Tibial nerve (tissue), 4 donors: Measurements from ENCODE around the gene AGBL3. TPM values are rescaled to one million over a fixed set of nuclear protein-coding genes. Genes with fewer than 3 reads are reported as not detected.

Source experiments
- DNase-seq, 2 donors: peaks; one replicate each; pipeline ENCODE4 v3.0.0-alpha.2; 2019; ENCODE audit warnings: low spot score in 2 of 2
- H3K27ac ChIP-seq, 4 donors: fragments of 200-600 bp; sonication (generic) in 3 of 4; one replicate each; pipeline ENCODE4 v1.5.1; 2017 to 2019; ENCODE audit warnings: mild to moderate bottlenecking in 1 of 4
- H3K27me3 ChIP-seq, 2 donors: fragments of 200-600 bp; sonication (generic) in 1 of 2; one replicate each; pipeline versions ENCODE4 v1.5.1 to v1.6.0; 2017 to 2019
- H3K36me3 ChIP-seq, 3 donors: fragments of 200-600 bp; sonication (generic); one replicate each; pipeline ENCODE4 v1.5.1; 2018 to 2019
- H3K4me1 ChIP-seq, 4 donors: fragments of 200-600 bp; sonication (generic) in 3 of 4; one replicate each; pipeline ENCODE4 v1.5.1; 2017 to 2019
- H3K4me3 ChIP-seq, 4 donors: fragments of 200-600 bp; sonication (generic) in 3 of 4; one replicate each; pipeline ENCODE4 v1.5.1; 2017 to 2019; ENCODE audit warnings: mild to moderate bottlenecking in 1 of 4, moderate library complexity in 1 of 4
- H3K9me3 ChIP-seq, 4 donors: fragments of 200-600 bp; sonication (generic) in 3 of 4; one replicate each; pipeline ENCODE4 v1.5.1; 2017 to 2019
- CTCF ChIP-seq, 5 experiments: fragments of 200-600 bp in 3 of 5; fragments of 450-650 bp in 2 of 5; sonication (generic) in 3 of 5; IDR thresholded peaks; one replicate each; pipeline ENCODE4 v1.5.1; 2016 to 2019; ENCODE audit warnings: antibody characterized with exemption in 5 of 5, mild to moderate bottlenecking in 3 of 5, moderate library complexity in 2 of 5
- EP300 ChIP-seq, 2 donors: sonication (generic); formaldehyde crosslinking; IDR thresholded peaks; one replicate each; pipeline ENCODE4 v1.6.1; 2017; ENCODE audit warnings: antibody characterized with exemption in 2 of 2, mild to moderate bottlenecking in 1 of 2
- POLR2A ChIP-seq, 2 donors: fragments of 450-650 bp; IDR thresholded peaks; one replicate each; pipeline ENCODE4 v1.6.1; 2017; ENCODE audit warnings: antibody characterized with exemption in 2 of 2, mild to moderate bottlenecking in 2 of 2, moderate library complexity in 2 of 2
- WGBS, 2 donors: methylation state at CpG; one replicate each; pipeline ENCODE4 v1.1.5; 2018; 5-methylcytosine and 5-hydroxymethylcytosine counted together
- total RNA-seq, 4 donors: library from RNA; depleted of rRNA; stranded (reverse); fragments of >200 nt; gene quantifications; one replicate each; pipeline ENCODE4 v1.1.0, GENCODE V29; 2016

The AGBL3 gene
- total RNA-seq, 4 donors from 2014 or later: 1.3 to 3.1 (median 1.9) TPM

- no peak for DNase-seq
- H3K9me3 ChIP-seq: peaks cover 0 to 17% (median under 1%) of the 10 kb centered on the region in 4 donors
- WGBS, 2 donors: 0% methylated on average over 1 of the region's 1 CpG
- no peak overlapping the region for H3K27ac ChIP-seq
- no peak overlapping the region for H3K4me3 ChIP-seq
- no peaks in the 10 kb centered on the region for H3K27me3 ChIP-seq
- TF ChIP-seq POLR2A (IDR thresholded peaks at IDR 0.05) (no peak), EP300 (IDR thresholded peaks at IDR 0.05) (no peak), CTCF (IDR thresholded peaks at IDR 0.05) (no peak)
- H3K4me1 ChIP-seq: no peaks in the 10 kb centered on the region
- no peaks in the 10 kb centered on the region for H3K36me3 ChIP-seq
Observed at GRCh38 chr7:135083005-135083404, 96.7 kb downstream of the AGBL3 start.

- H3K27ac ChIP-seq: no peak overlapping the region
- peaks cover 0 to 31% (median 2%) of the 10 kb centered on the region in 4 donors for H3K9me3 ChIP-seq
- no peaks in the 10 kb centered on the region for H3K4me1 ChIP-seq
- DNase-seq: no peak
- TF ChIP-seq CTCF (IDR thresholded peaks at IDR 0.05): no peak
- no peak for TF ChIP-seq POLR2A (IDR thresholded peaks at IDR 0.05)
- no peak for TF ChIP-seq EP300 (IDR thresholded peaks at IDR 0.05)
- no peaks in the 10 kb centered on the region for H3K27me3 ChIP-seq
- peaks cover 0 to 40% (median 0%) of the 10 kb centered on the region in 3 donors for H3K36me3 ChIP-seq
- WGBS, 2 donors: 96 to 97% methylated on average over 1 of the region's 1 CpG
- H3K4me3 ChIP-seq: no peak overlapping the region
Observed at GRCh38 chr7:135088566-135088965, 102.3 kb downstream of the AGBL3 start.

GRCh38 chr7:135091717-135092116 is 105.4 kb downstream of the AGBL3 start:
- DNase-seq: no peak
- no peak overlapping the region for H3K4me3 ChIP-seq
- peaks cover 0 to 17% (median 2%) of the 10 kb centered on the region in 4 donors for H3K9me3 ChIP-seq
- H3K4me1 ChIP-seq: no peaks in the 10 kb centered on the region
- no peaks in the 10 kb centered on the region for H3K27me3 ChIP-seq
- peaks cover 0 to 56% (median 0%) of the 10 kb centered on the region in 3 donors for H3K36me3 ChIP-seq
- TF ChIP-seq CTCF (IDR thresholded peaks at IDR 0.05) (no peak), EP300 (IDR thresholded peaks at IDR 0.05) (no peak), POLR2A (IDR thresholded peaks at IDR 0.05) (no peak)
- WGBS, 2 donors: 96 to 97% methylated on average over 1 of the region's 1 CpG
- no peak overlapping the region for H3K27ac ChIP-seq

- H3K36me3 ChIP-seq: peaks cover 0 to 50% (median 0%) of the 10 kb centered on the region in 3 donors
- H3K27ac ChIP-seq: no peak overlapping the region
- TF ChIP-seq POLR2A (IDR thresholded peaks at IDR 0.05) (no peak), CTCF (IDR thresholded peaks at IDR 0.05) (no peak), EP300 (IDR thresholded peaks at IDR 0.05) (no peak)
- WGBS, 2 donors: 65 to 91% methylated on average over 2 of the region's 2 CpGs
- no peaks in the 10 kb centered on the region for H3K9me3 ChIP-seq
- H3K4me3 ChIP-seq: no peak overlapping the region
- DNase-seq: no peak
- no peaks in the 10 kb centered on the region for H3K27me3 ChIP-seq
- H3K4me1 ChIP-seq: peaks cover 0 to 6% (median 2%) of the 10 kb centered on the region in 4 donors
Observed at GRCh38 chr7:135094472-135095237, 108.3 kb downstream of the AGBL3 start.

- Histone ChIP-seq H3K4me3 (no peak overlapping the region), H3K27me3 (no peaks in the 10 kb centered on the region), H3K9me3 (no peaks in the 10 kb centered on the region), H3K36me3 (peaks cover 0 to 42% (median 0%) of the 10 kb centered on the region in 3 donors), H3K27ac (no peak overlapping the region), H3K4me1 (peaks cover 0 to 6% (median 2%) of the 10 kb centered on the region in 4 donors)
- WGBS, 2 donors: 73 to 96% methylated on average over 1 of the region's 1 CpG
- no peak for TF ChIP-seq POLR2A (IDR thresholded peaks at IDR 0.05)
- no peak for TF ChIP-seq EP300 (IDR thresholded peaks at IDR 0.05)
- TF ChIP-seq CTCF (IDR thresholded peaks at IDR 0.05): no peak
- no peak for DNase-seq
Observed at GRCh38 chr7:135095450-135095849, 109.1 kb downstream of the AGBL3 start.
